ENCODE results near the gene CMPK2. TPM values are rescaled to one million over a fixed set of nuclear protein-coding genes. Genes with fewer than 3 reads are reported as not detected.

CMPK2 gene
- total RNA-seq, 3 donors from 2014 or later = 7.2 to 15.8 (median 9.8) TPM

- peaks cover 3% of the 10 kb centered on the region for H3K9me3 ChIP-seq
- ATAC-seq (no peak), DNase-seq (no peak)
- TF ChIP-seq CTCF (IDR thresholded peaks at IDR 0.05) = no peak
- no peak overlapping the region for H3K4me3 ChIP-seq
- intact Hi-C loops (cut with DNase I, micrococcal nuclease) = no loop called here
- no peaks in the 10 kb centered on the region for H3K36me3 ChIP-seq (ENCODE audit: low read depth)
- H3K4me1 ChIP-seq (ENCODE audit: low read depth) = no peaks in the 10 kb centered on the region
Measured at GRCh38 chr2:6814869-6815268, 50.8 kb downstream of the CMPK2 start.

- Histone ChIP-seq H3K4me1 (ENCODE audit: low read depth) (no peaks in the 10 kb centered on the region), H3K4me3 (no peak overlapping the region), H3K36me3 (ENCODE audit: low read depth) (no peaks in the 10 kb centered on the region), H3K9me3 (peaks cover 3% of the 10 kb centered on the region)
- intact Hi-C loops (cut with DNase I, micrococcal nuclease) = no loop called here
- DNase-seq = no peak
- ATAC-seq = no peak
- no peak for TF ChIP-seq CTCF (IDR thresholded peaks at IDR 0.05)
Measured at GRCh38 chr2:6814312-6814711, 51.4 kb downstream of the CMPK2 start.

- DNase-seq = no peak
- Histone ChIP-seq H3K4me1 (ENCODE audit: low read depth) (no peaks in the 10 kb centered on the region), H3K4me3 (no peak overlapping the region), H3K9me3 (peaks cover 3% of the 10 kb centered on the region), H3K36me3 (ENCODE audit: low read depth) (no peaks in the 10 kb centered on the region)
- ATAC-seq = no peak
- intact Hi-C loops (cut with DNase I, micrococcal nuclease) = no loop called here
- TF ChIP-seq CTCF (IDR thresholded peaks at IDR 0.05) = no peak
Measured at GRCh38 chr2:6813573-6813972, 52.1 kb downstream of the CMPK2 start.

- Histone ChIP-seq H3K4me1 (ENCODE audit: low read depth) (no peaks in the 10 kb centered on the region), H3K36me3 (ENCODE audit: low read depth) (no peaks in the 10 kb centered on the region), H3K9me3 (peaks cover 3% of the 10 kb centered on the region), H3K4me3 (no peak overlapping the region)
- ATAC-seq = no peak
- TF ChIP-seq CTCF (IDR thresholded peaks at IDR 0.05) = no peak
- DNase-seq = no peak
- intact Hi-C loops (cut with DNase I, micrococcal nuclease) = no loop called here
Measured at GRCh38 chr2:6812857-6813530, 52.7 kb downstream of the CMPK2 start.

- Histone ChIP-seq H3K4me3 (no peak overlapping the region), H3K36me3 (ENCODE audit: low read depth) (no peaks in the 10 kb centered on the region), H3K9me3 (peaks cover 3% of the 10 kb centered on the region), H3K4me1 (ENCODE audit: low read depth) (no peaks in the 10 kb centered on the region)
- TF ChIP-seq CTCF (IDR thresholded peaks at IDR 0.05) = no peak
- no peak for ATAC-seq
- intact Hi-C loops (cut with DNase I, micrococcal nuclease) = no loop called here
- no peak for DNase-seq
Measured at GRCh38 chr2:6810961-6811360, 54.7 kb downstream of the CMPK2 start.

- no peak for ATAC-seq
Measured at GRCh38 chr2:6808426-6808825, 57.3 kb downstream of the CMPK2 start.

More at GRCh38 chr2:6808426-6808825, 57.3 kb downstream of the CMPK2 start:
- Histone ChIP-seq H3K4me1 (ENCODE audit: low read depth) (no peaks in the 10 kb centered on the region), H3K4me3 (no peak overlapping the region), H3K9me3 (no peaks in the 10 kb centered on the region), H3K36me3 (ENCODE audit: low read depth) (no peaks in the 10 kb centered on the region)
- TF ChIP-seq CTCF (IDR thresholded peaks at IDR 0.05) = no peak
- DNase-seq = no peak
- intact Hi-C loops (cut with DNase I, micrococcal nuclease) = no loop called here

All from mucosa of descending colon (tissue), 3 donors.